ENCODE results near the gene SUV39H2. TPM values are rescaled to one million over a fixed set of nuclear protein-coding genes. Genes with fewer than 3 reads are reported as not detected.

The SUV39H2 gene
- total and polyA plus RNA-seq, 11 donors, result 1.3 to 8.4 (median 5.2) TPM

DNA sequence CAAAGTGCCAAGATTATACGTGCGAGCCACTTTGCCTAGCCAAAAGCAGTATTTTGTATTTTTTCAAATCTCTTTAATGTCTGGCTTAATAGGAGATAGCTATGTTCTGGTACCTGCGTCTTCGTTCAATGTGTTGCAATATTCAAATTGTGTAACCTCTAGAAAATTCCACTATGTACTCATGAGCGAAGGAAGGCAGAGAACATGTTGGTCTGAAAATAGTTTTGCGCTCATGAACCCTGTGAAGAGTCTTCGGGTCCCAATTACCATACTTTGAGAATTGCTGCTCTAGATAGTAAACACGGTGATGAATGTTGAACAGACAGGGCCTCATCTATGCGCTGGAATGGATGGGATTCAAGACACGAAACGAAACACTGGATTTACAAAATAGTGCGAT, 2.7 kb upstream of the SUV39H2 start:
- H3K36me3 ChIP-seq, result peaks cover 0 to 11% (median 5%) of the 10 kb centered on the region in 9 donors
- ATAC-seq (no peak), DNase-seq (no peak)
- 94 to 96% (median 95%) methylated on average over 12 of the region's 12 CpGs for WGBS, 4 donors
- H3K4me1 ChIP-seq, result peaks cover 0 to 36% (median 22%) of the 10 kb centered on the region in 12 donors
- no peak overlapping the region for H3K4me3 ChIP-seq
- H3K27me3 ChIP-seq, result no peaks in the 10 kb centered on the region
- H3K27ac ChIP-seq, result peak overlapping the region in 9 of 12 donors; percentile 96 to 99 (median 97)
- intact Hi-C loops (cut with DNase I), result loop anchor here in 6 of 10 donors (2.0 to 10.0 kb wide), 6 partner anchors 34 to 219 kb away; partner anchors contain the start of genes CDNF (in 5 of the 6), HSPA14 (in 5 of the 6), MSANTD7 (in 5 of the 6) and DCLRE1C (in 2 of the 6)
- H3K9me3 ChIP-seq, result no peaks in the 10 kb centered on the region
- TF ChIP-seq, protein P1, sequence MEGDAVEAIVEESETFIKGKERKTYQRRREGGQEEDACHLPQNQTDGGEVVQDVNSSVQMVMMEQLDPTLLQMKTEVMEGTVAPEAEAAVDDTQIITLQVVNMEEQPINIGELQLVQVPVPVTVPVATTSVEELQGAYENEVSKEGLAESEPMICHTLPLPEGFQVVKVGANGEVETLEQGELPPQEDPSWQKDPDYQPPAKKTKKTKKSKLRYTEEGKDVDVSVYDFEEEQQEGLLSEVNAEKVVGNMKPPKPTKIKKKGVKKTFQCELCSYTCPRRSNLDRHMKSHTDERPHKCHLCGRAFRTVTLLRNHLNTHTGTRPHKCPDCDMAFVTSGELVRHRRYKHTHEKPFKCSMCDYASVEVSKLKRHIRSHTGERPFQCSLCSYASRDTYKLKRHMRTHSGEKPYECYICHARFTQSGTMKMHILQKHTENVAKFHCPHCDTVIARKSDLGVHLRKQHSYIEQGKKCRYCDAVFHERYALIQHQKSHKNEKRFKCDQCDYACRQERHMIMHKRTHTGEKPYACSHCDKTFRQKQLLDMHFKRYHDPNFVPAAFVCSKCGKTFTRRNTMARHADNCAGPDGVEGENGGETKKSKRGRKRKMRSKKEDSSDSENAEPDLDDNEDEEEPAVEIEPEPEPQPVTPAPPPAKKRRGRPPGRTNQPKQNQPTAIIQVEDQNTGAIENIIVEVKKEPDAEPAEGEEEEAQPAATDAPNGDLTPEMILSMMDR (IDR thresholded peaks at IDR 0.05), result no peak
- TF ChIP-seq POLR2A (IDR thresholded peaks at IDR 0.05), result no peak

DNA sequence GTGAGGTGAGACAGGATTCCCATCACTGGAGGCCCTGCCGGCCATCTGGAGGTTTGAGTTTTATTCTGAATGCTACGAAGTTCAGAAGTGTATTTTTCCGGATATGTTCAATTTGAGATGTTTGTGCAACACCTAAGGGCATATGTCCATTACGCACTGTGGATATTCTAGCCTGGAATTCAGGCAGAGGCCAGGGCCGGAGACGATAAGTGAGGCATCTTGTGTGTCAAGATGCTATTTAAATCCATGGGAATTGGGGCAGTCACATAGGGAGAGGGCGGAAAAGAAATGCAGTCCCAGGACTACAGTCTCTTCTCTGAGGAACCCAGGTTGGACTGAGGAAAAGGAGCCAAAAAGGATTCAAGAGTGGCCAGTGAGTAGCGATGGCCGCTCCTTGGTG, 1.9 kb upstream of the SUV39H2 start:
- H3K27ac ChIP-seq, result peak overlapping the region; percentile 34 to 99 (median 97)
- H3K36me3 ChIP-seq, result peaks cover 0 to 4% (median 0%) of the 10 kb centered on the region in 9 donors
- H3K9me3 ChIP-seq, result no peaks in the 10 kb centered on the region
- no peaks in the 10 kb centered on the region for H3K27me3 ChIP-seq
- intact Hi-C loops (cut with DNase I), result loop anchor here in 6 of 10 donors (2.0 to 10.0 kb wide), 6 partner anchors 34 to 218 kb away; partner anchors contain the start of genes CDNF (in 5 of the 6), HSPA14 (in 5 of the 6), MSANTD7 (in 5 of the 6) and DCLRE1C (in 2 of the 6)
- TF ChIP-seq, protein P1 (IDR thresholded peaks at IDR 0.05), result no peak
- no peak for TF ChIP-seq POLR2A (IDR thresholded peaks at IDR 0.05)
- peak in 4 of 5 donors; percentile 27 to 56 (median 36) for DNase-seq
- peaks cover 0 to 36% (median 22%) of the 10 kb centered on the region in 12 donors for H3K4me1 ChIP-seq
- peak in 1 of 4 donors; percentile 56 for ATAC-seq
- H3K4me3 ChIP-seq, result peak overlapping the region in 11 of 12 donors; percentile 74 to 97 (median 90)
- WGBS, 4 donors, result 51 to 73% (median 56%) methylated on average over 9 of the region's 9 CpGs

DNA sequence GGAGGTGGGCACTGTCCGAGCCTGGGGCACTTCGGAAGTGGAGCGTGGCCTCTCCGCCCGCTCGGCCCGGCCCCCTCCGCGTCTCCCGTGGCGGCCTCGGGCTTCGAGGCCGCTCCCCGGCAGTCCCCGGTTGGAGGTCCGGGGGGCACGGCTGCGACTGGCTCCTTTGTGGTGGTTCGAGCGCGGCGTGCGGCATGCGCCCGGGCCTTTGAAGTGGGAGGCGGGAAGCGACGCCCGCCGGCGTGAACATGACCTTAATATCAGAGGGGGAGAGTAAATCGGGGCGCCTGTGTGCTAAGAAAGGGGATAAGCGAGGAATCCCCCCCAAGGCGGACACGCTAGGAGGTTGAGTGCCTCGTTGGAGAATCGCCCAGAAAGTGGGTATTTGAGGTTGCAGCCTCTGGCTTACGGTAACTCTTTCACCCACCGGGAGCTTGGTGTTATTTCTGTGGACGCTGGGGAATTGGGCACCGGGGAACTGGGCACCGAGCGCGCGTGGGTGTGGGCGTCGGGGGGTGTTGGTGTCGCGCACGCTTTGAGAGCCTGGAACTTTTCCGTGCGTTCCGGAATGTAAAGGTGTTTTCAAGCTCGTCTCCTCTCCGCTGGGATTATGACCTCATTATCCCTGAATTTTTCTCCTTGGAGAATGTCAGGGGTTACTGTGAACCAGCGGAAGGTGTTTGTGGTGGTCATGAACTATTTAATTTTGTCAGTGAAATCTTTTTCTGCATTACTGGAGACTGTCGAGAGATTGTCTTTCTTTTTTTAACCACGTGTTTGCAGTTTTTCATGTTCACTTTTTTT, 660 bp downstream of the SUV39H2 start:
- no peaks in the 10 kb centered on the region for H3K9me3 ChIP-seq
- H3K27ac ChIP-seq, result peak overlapping the region in 11 of 12 donors; percentile 46 to 99 (median 97)
- intact Hi-C loops (cut with DNase I), result loop anchor here in 6 of 10 donors (2.0 to 10.0 kb wide), 7 partner anchors 37 to 215 kb away; partner anchors contain the start of genes CDNF (in 4 of the 6), HSPA14 (in 4 of the 6), MSANTD7 (in 4 of the 6) and DCLRE1C (in 3 of the 6)
- ATAC-seq (no peak), DNase-seq (peak in 1 of 5 donors; percentile 32)
- TF ChIP-seq, protein P1 (IDR thresholded peaks at IDR 0.05), result no peak
- TF ChIP-seq POLR2A (IDR thresholded peaks at IDR 0.05), result no peak
- H3K4me1 ChIP-seq, result peaks cover 0 to 36% (median 22%) of the 10 kb centered on the region in 12 donors
- no peaks in the 10 kb centered on the region for H3K27me3 ChIP-seq
- peak overlapping the region; percentile 74 to 97 (median 90) for H3K4me3 ChIP-seq
- no peaks in the 10 kb centered on the region for H3K36me3 ChIP-seq
- WGBS, 4 donors, result 0 to 1% (median 1%) methylated on average over 43 to 60 of the region's 60 CpGs

DNA sequence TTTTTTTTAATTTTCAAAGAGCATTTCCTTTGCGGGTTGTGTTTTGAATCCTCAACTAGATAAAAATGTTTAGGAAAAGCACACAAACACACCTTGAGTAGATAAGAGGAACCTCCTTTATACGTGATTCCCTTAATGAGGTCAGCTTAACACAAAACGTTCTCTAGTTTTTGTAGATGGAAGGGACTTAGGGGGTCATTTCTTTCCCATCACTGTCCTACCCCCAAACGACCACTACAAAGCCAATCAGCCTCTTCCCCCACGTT, 1.2 kb downstream of the SUV39H2 start:
- H3K4me1 ChIP-seq, result peaks cover 0 to 36% (median 21%) of the 10 kb centered on the region in 12 donors

More for the DNA sequence above, 1.2 kb downstream of the SUV39H2 start:
- intact Hi-C loops (cut with DNase I), result loop anchor here in 6 of 10 donors (2.0 to 10.0 kb wide), 7 partner anchors 38 to 215 kb away; partner anchors contain the start of genes CDNF (in 4 of the 6), HSPA14 (in 4 of the 6), MSANTD7 (in 4 of the 6) and DCLRE1C (in 3 of the 6)
- no peak for ATAC-seq
- H3K4me3 ChIP-seq, result peak overlapping the region in 10 of 12 donors; percentile 74 to 97 (median 90)
- no peaks in the 10 kb centered on the region for H3K9me3 ChIP-seq
- no peak overlapping the region for H3K27ac ChIP-seq
- no peak for DNase-seq
- TF ChIP-seq, protein P1 (IDR thresholded peaks at IDR 0.05), result no peak
- no peak for TF ChIP-seq POLR2A (IDR thresholded peaks at IDR 0.05)
- 3 to 5% (median 4%) methylated on average over 5 of the region's 5 CpGs for WGBS, 4 donors
- no peaks in the 10 kb centered on the region for H3K27me3 ChIP-seq
- H3K36me3 ChIP-seq, result no peaks in the 10 kb centered on the region
